Renal cortex interstitium (tissue), 11 donors: ENCODE measurements around the gene FRS3. TPM values are rescaled to one million over a fixed set of nuclear protein-coding genes. Genes with fewer than 3 reads are reported as not detected.

Experiments used
- DNase-seq, 11 donors: peaks; one replicate each; pipeline ENCODE4 v3.0.0-alpha.2; 2013; ENCODE audit warnings: low read depth in 9 of 11, low spot score in 4 of 11; ENCODE audit errors: extremely low read depth in 1 of 11
- polyA plus RNA-seq, 3 donors: library from polyadenylated mRNA; unstranded; fragments of 120-200 nt; gene quantifications; one replicate each; pipeline ENCODE4 v1.2.1, GENCODE V29; 2013; ENCODE audit not compliant: insufficient read length in 3 of 3

FRS3 gene
- polyA plus RNA-seq, 3 donors: 4.4 to 7.8 (median 6.6) TPM

DNA sequence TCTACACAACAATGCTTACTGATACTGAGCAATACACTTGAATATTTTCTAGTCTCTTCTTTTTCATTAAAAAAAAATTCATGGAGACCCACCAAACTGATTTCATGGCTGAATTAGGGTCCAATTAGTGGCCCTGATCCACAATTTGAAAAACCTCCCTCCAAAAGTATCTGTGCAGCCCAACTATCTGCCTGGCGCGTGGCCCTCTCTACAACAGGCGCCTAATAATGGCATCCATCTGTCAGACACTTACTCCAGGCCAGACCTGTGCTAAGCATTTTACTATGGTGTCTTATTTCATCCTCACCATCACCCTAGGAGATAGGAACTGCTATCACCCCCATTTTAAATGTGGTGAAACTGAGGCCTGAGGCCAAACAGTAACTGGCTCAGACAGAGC is 58.3 kb downstream of the FRS3 start:
- no peak for DNase-seq

DNA sequence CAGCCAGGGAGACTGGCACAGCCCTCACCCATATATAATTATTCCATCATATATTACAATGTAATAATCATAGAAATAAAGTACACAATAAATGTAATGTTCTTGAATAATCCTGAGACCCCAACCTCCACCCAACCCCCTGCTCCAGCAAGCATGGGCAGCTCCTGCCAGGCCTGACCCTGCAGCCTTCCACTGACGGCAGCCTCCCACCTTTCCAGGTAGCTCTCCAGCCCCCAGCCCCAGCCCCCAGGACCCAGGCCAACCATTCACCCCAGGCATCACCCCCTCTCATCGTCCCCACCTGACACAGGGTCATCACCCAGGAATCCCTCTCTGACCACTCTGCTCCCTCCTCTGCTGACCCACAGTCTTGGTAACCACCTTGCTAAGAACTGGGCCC is 58.9 kb downstream of the FRS3 start:
- no peak for DNase-seq

- no peak for DNase-seq
Measured at GRCh38 chr6:41720262-41720620, 59.5 kb downstream of the FRS3 start.

Other genes starting within 250 kb of the FRS3 start
- 10 to 100 TPM; 28.8 to 43.6 (median 36.4) TPM for gene FOXP4, start 233.5 kb downstream of the FRS3 start, polyA plus RNA-seq
- gene MDFI, start 141.4 kb downstream of the FRS3 start, polyA plus RNA-seq: 10 to 100 TPM; 30.6 to 65.1 (median 43.2) TPM
- 1 to 10 TPM; 5.5 to 9.8 (median 9.6) TPM for gene TFEB, start 44.3 kb downstream of the FRS3 start, polyA plus RNA-seq
- gene PGC, start 32.5 kb downstream of the FRS3 start, polyA plus RNA-seq: under 1 TPM in 2 of 3 donors, not detected in 1; 0.07 to 0.26 TPM
- 1 to 10 TPM; 4.2 to 8.0 (median 7.2) TPM for gene PRICKLE4, start 882 bp upstream of the FRS3 start, polyA plus RNA-seq
- 100 to 1,000 TPM; 199 to 246 (median 231) TPM for gene TOMM6, start 7.8 kb upstream of the FRS3 start, polyA plus RNA-seq
- 10 to 100 TPM; 13.1 to 14.5 (median 13.2) TPM for gene USP49, start 115.5 kb upstream of the FRS3 start, polyA plus RNA-seq
- gene MED20, start 141.2 kb upstream of the FRS3 start, polyA plus RNA-seq: 10 to 100 TPM; 36.0 to 38.6 (median 36.0) TPM
- gene BYSL, start 141.6 kb upstream of the FRS3 start, polyA plus RNA-seq: 10 to 100 TPM; 23.8 to 32.6 (median 29.4) TPM
- gene CCND3, start 161.9 kb upstream of the FRS3 start, polyA plus RNA-seq: 10 to 100 TPM; 21.0 to 31.1 (median 25.1) TPM